Activated B cell treated with CpG ODN at 0.5 μM for 24 hours (primary cell): ENCODE results near the gene DPCD. TPM values are rescaled to one million over a fixed set of nuclear protein-coding genes. Genes with fewer than 3 reads are reported as not detected.
"Not testable (repeated sequence)": the region's sequence is repeated elsewhere in the genome, so short reads cannot be mapped to it uniquely, and the experiment has no call there.

Experiments
- ATAC-seq: fragments of 200-7000 bp; cut with Tn5 transposase; one replicate; pipeline ENCODE4 v1.10.0; 2021; ENCODE audit warnings: low read depth, mild to moderate bottlenecking, moderate library complexity
- CTCF ChIA-PET: fragments of 350-600 bp; sonication (Branson Sonifier 250); formaldehyde crosslinking; loops from one replicate; lab custom pipeline; 2021; ENCODE audit warnings: antibody characterized with exemption; lab: Charles Lee
- POLR2A ChIA-PET: fragments of 350-600 bp; sonication (Branson Sonifier 250); formaldehyde crosslinking; loops from one replicate; lab custom pipeline; 2021; ENCODE audit warnings: antibody characterized with exemption; lab: Charles Lee
- DNase-seq: peaks from one replicate; pipeline ENCODE4 v3.0.0; 2022
- H3K27ac Mint-ChIP-seq: one replicate; pipeline ENCODE4 v1.8.0; 2020; ENCODE audit warnings: mixed read lengths
- H3K27me3 Mint-ChIP-seq: one replicate; pipeline ENCODE4 v1.8.0; 2021; ENCODE audit warnings: mixed read lengths
- H3K36me3 Mint-ChIP-seq: one replicate; pipeline ENCODE4 v1.8.0; 2021; ENCODE audit warnings: low read depth, mixed read lengths
- H3K4me1 Mint-ChIP-seq: one replicate; pipeline ENCODE4 v1.8.0; 2021; ENCODE audit warnings: mixed read lengths
- H3K4me3 Mint-ChIP-seq: one replicate; pipeline ENCODE4 v1.8.0; 2020; ENCODE audit warnings: mild to moderate bottlenecking, mixed read lengths
- H3K9me3 Mint-ChIP-seq: one replicate; pipeline ENCODE4 v1.8.0; 2020; ENCODE audit warnings: mixed read lengths
- CTCF ChIP-seq: fragments of 200-600 bp; IDR thresholded peaks from one replicate; pipeline ENCODE4 v1.8.0; 2022; ENCODE audit warnings: antibody characterized with exemption, mild to moderate bottlenecking
- intact Hi-C: fragments of 100-400 bp; cut with micrococcal nuclease; formaldehyde crosslinking; loops from one replicate; pipeline ENCODE4 v1.15.1; 2024
- total RNA-seq: library from RNA; stranded (reverse); gene quantifications from 2 replicates; pipeline ENCODE4 v1.2.3, GENCODE V29; 2022

Gene DPCD
- total RNA-seq, 1 donor from 2014 or later: 2.9 TPM

- DNase-seq: no peak
- H3K27me3 Mint-ChIP-seq: no peaks in the 10 kb centered on the region
- H3K27ac Mint-ChIP-seq: no peak overlapping the region
- intact Hi-C loops: no loop called here
- peaks cover 59% of the 10 kb centered on the region for H3K36me3 Mint-ChIP-seq
- ATAC-seq: no peak
- no peak for TF ChIP-seq CTCF
- CTCF ChIA-PET: no interaction called here
- no peaks in the 10 kb centered on the region for H3K9me3 Mint-ChIP-seq
- POLR2A ChIA-PET: no interaction called here
- no peaks in the 10 kb centered on the region for H3K4me1 Mint-ChIP-seq
- no peak overlapping the region for H3K4me3 Mint-ChIP-seq
These were observed 7.4 kb upstream of the DPCD start for GRCh38 chr10:101580486-101581399.

GRCh38 chr10:101585841-101586240 lies 2.3 kb upstream of the DPCD start:
- ATAC-seq (no peak), DNase-seq (no peak)
- Mint-ChIP-seq H3K9me3 (no peaks in the 10 kb centered on the region), H3K27ac (peak overlapping the region; percentile 1), H3K4me1 (peaks cover 19% of the 10 kb centered on the region), H3K36me3 (peaks cover 33% of the 10 kb centered on the region), H3K27me3 (no peaks in the 10 kb centered on the region), H3K4me3 (no peak overlapping the region)
- TF ChIP-seq CTCF: no peak
- intact Hi-C loops: loop anchor here (5.0 kb wide), 3 partner anchors 196 to 486 kb away; partner anchors contain the start of genes BTRC and NPM3
- CTCF ChIA-PET: interaction anchor here (3.8 kb wide), 1 partner anchor 15 kb away, joined by 14 read pairs; no protein-coding TSS in a partner anchor
- POLR2A ChIA-PET: no interaction called here

GRCh38 chr10:101588879-101589278 lies 758 bp downstream of the DPCD start:
- H3K27ac Mint-ChIP-seq: no peak overlapping the region
- CTCF ChIA-PET: interaction anchor here (3.8 kb wide), 1 partner anchor 18 kb away, joined by 14 read pairs; no protein-coding TSS in a partner anchor
- no peak for ATAC-seq
- peak overlapping the region; percentile 92 for H3K4me3 Mint-ChIP-seq
- POLR2A ChIA-PET: no interaction called here
- intact Hi-C loops: loop anchor here (1.0 to 5.0 kb wide), 4 partner anchors 19 to 483 kb away; partner anchors contain the start of genes BTRC and NPM3
- no peaks in the 10 kb centered on the region for H3K9me3 Mint-ChIP-seq
- peaks cover 16% of the 10 kb centered on the region for H3K36me3 Mint-ChIP-seq
- H3K4me1 Mint-ChIP-seq: peaks cover 19% of the 10 kb centered on the region
- TF ChIP-seq CTCF: no peak
- H3K27me3 Mint-ChIP-seq: no peaks in the 10 kb centered on the region
- no peak for DNase-seq

- POLR2A ChIA-PET, H3K27me3 Mint-ChIP-seq, ATAC-seq, H3K27ac Mint-ChIP-seq, H3K9me3 Mint-ChIP-seq, intact Hi-C loops, DNase-seq, H3K4me3 Mint-ChIP-seq, CTCF ChIA-PET, H3K4me1 Mint-ChIP-seq, H3K36me3 Mint-ChIP-seq: not testable (repeated sequence)
These were observed 5.2 kb downstream of the DPCD start for GRCh38 chr10:101593331-101593730.

GRCh38 chr10:101595591-101596433 lies 7.7 kb downstream of the DPCD start:
- no peak for DNase-seq
- no peaks in the 10 kb centered on the region for H3K36me3 Mint-ChIP-seq
- no peak for ATAC-seq
- ChIA-PET POLR2A (interaction anchor here (1.3 kb wide), 1 partner anchor 8 kb away, joined by 4 read pairs; the partner anchor contains the start of genes DPCD and POLL), CTCF (no interaction called here)
- TF ChIP-seq CTCF: no peak
- no peaks in the 10 kb centered on the region for H3K9me3 Mint-ChIP-seq
- no peaks in the 10 kb centered on the region for H3K27me3 Mint-ChIP-seq
- H3K4me3 Mint-ChIP-seq: no peak overlapping the region
- intact Hi-C loops: no loop called here
- H3K4me1 Mint-ChIP-seq: no peaks in the 10 kb centered on the region
- H3K27ac Mint-ChIP-seq: no peak overlapping the region
